SKM-1 treated with dmso at 0.1 percent for 144 hours (cell line): ENCODE measurements around the gene FASTK.
"Not testable (repeated sequence)": the region's sequence is repeated elsewhere in the genome, so short reads cannot be mapped to it uniquely, and the experiment has no call there.

ENCODE experiments used
- DNase-seq: peaks from one replicate; lab custom pipeline; 2025; ENCODE audit not compliant: unreplicated experiment; lab: John Stamatoyannopoulos, UW

The FASTK gene

GRCh38 chr7:151031011-151031410, 49.6 kb downstream of the FASTK start:
- no peak for DNase-seq

DNA sequence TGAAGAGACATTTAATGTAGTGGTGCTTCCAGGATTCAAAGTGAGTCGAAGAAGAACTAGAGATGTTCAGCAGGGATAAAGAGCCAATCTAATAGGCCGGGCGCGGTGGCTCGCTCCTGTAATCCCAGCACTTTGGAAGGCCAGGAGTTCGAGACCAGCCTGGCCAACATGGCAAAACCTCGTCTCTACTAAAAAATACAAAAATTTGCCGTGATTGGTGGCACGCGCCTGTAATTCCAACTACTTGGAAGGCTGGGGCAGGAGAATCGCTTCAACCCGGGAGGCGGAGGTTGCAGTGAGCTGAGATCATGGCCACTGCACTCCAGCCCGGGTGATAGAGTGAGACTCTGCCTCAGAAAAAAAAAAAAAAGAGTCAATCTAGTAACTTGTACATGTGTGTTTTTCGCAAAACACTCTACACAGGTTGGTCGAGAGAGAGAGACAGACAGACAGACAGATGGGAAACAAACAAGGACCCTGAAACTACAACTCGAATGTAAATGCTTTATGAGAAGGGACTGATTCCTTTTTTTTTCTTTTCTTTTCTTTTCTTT, 51.6 kb downstream of the FASTK start:
- DNase-seq = no peak

DNA sequence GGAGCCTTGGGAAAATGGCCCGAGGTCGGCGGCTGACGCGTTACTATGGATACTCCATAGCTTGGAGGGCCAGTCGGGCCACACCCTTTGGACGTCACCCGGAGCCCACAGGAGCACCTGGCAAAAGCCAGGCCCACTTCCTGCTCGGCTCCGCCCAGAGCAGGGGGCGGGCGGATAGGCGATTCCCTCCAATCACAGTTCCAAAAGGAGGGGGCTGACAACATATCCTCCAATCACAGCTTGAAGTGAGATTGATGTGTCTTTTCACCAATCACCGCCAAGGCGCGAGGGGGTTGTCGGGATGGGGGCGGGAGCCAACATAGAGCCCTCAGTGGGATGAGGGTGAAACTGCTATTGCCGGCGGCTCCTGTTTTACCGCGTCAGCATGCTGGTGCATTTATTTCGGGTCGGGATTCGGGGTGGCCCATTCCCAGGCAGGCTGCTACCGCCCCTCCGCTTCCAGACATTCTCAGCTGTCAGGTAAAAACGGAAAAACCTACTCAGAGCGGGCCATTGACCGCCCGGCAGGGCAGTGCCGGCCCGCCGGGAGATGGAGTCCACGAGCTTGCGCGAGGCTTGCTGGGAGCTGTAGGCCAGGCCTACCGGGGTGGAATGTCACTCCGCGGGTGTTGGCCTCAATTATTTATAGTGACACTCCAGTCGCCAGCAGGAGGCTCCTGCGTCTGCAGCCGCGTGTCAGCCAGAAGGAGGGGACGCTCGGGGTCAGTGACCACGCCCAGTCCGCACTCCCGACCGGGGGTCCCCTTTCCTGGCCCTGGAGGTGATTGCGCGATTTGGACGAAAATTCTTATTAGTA, 52.3 kb downstream of the FASTK start, which contains the start of gene ABCB8:
Gene ABCB8 (plus strand): TSS at position 320 of the 817 bp plus-strand sequence. CDS start 66 bp downstream, at position 386.
- peak; percentile 80 for DNase-seq

DNA sequence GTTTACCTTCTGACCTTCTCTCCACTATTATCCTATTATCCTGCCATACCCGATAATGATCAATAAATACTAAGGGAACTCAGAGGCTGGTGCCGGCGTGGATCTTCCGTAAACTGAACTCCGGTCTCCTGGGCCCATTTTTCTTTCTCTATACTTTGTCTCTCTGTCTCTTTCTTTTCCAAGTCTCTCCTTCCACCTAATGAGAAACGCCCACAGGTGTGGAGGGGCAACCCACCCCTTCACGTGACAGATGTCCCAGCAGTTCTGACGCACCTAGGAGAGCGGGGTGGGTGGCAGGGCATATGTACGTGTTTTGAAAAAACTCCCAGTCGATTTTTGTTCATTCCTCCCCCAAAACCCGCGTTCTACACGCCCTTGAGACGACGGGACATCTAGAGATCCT, 52.9 kb downstream of the FASTK start:
- not testable (repeated sequence) for DNase-seq

DNA sequence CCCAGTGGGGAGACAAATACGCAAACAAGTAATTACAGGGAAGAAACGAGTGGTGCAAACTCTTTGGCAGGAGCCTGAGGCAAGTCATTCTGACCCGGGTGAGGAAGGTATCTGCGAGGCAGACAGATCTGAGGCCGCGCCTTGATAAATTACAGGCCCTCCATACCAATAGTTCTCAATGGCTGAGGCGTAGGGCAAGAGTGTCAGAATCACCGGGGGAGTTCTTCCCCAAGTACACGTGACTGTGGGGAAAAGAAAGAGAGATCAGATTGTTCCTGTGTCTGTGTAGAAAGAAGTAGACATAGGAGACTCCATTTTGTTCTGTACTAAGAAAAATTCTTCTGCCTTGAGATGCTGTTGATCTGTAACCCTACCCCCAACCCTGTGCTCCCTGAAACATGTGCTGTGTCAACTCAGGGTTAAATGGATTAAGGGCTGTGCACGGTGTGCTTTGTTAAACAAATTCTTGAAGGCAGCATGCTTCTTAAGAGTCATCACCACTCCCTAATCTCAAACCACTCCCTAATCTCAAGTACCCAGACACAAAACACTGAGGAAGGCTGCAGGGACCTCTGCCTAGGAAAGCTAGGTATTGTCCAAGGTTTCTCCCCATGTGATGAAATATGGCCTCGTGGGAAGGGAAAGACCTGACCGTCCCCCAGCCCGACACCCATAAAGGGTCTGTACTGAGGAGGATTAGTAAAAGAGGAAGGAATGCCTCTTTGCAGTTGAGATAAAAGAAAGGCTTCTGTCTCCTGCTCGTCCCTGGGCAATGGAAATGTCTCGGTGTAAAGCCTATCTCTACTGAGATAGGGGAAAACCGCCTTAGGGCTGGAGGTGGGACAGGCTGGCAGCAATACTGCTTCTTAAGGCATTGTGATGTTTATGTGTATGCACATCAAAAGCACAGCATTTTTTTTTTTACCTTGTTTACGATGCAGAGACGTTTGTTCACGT, 53.6 kb downstream of the FASTK start:
- DNase-seq = not testable (repeated sequence)
